Activated T-helper 1 cell treated with anti-CD3 and anti-CD28 coated beads, Interleukin-12 subunit alpha, Interleukin-12 subunit beta, Interleukin-2, Interleukin-4 antibody, amounts not matched to agents 30 ng/mL and 10 ng/mL and 1 ng/mL, durations not matched to agents 14 hours and 24 hours and 36 hours (primary cell): ENCODE data around the gene RAB43. TPM values are rescaled to one million over a fixed set of nuclear protein-coding genes. Genes with fewer than 3 reads are reported as not detected.
A peak's percentile ranks its signal among the peaks of the same experiment; 100 is the strongest.
"Not testable (repeated sequence)": the region's sequence is repeated elsewhere in the genome, so short reads cannot be mapped to it uniquely, and the experiment has no call there.

Experiments
- DNase-seq: peaks from one replicate; pipeline ENCODE4 v3.0.0; 2021; ENCODE audit warnings: low spot score
- H3K27ac Mint-ChIP-seq: one replicate; pipeline ENCODE4 v1.8.0; 2021; ENCODE audit warnings: mild to moderate bottlenecking, mixed read lengths
- H3K27me3 Mint-ChIP-seq: one replicate; pipeline ENCODE4 v1.8.0; 2022; ENCODE audit warnings: mild to moderate bottlenecking, moderate library complexity, mixed read lengths; ENCODE audit not compliant: insufficient read depth
- H3K36me3 Mint-ChIP-seq: one replicate; pipeline ENCODE4 v1.8.0; 2021; ENCODE audit warnings: low read depth, mixed read lengths
- H3K4me1 Mint-ChIP-seq: one replicate; pipeline ENCODE4 v1.8.0; 2021; ENCODE audit warnings: low read depth, mixed read lengths
- H3K4me3 Mint-ChIP-seq: one replicate; pipeline ENCODE4 v1.8.0; 2021; ENCODE audit warnings: mild to moderate bottlenecking, moderate library complexity, mixed read lengths
- H3K9me3 Mint-ChIP-seq: one replicate; pipeline ENCODE4 v1.8.0; 2021; ENCODE audit warnings: mixed read lengths
- intact Hi-C: fragments of 100-400 bp; cut with micrococcal nuclease; formaldehyde crosslinking; loops from one replicate; pipeline ENCODE4 v1.15.1; 2024
- total RNA-seq: library from RNA; stranded (reverse); gene quantifications from 2 replicates; pipeline ENCODE4 v1.2.3, GENCODE V29; 2022

The RAB43 gene
- total RNA-seq, 1 donor from 2014 or later = 46.8 TPM

DNA sequence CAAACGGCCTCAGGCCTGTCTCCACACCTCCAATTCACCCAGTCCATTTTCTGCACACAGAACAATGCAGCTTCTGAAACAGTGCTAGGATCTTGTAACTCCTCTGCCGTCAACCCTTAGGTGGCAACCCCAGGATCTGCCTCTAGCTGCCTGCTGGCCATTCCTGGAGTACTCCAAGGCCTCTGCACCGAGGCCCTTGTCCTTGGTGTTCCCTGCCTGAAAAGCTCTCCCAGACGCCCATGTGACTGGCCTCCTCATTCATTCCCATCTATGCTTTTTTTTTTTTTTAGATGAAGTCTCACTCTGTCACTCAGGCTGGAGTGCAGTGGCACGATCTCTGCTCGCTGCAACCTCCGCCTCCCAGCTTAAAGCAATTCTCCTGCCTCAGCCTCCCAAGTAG is 18.3 kb downstream of the RAB43 start:
- H3K36me3 Mint-ChIP-seq = peaks cover 19% of the 10 kb centered on the region
- no peaks in the 10 kb centered on the region for H3K27me3 Mint-ChIP-seq
- H3K9me3 Mint-ChIP-seq = no peaks in the 10 kb centered on the region
- DNase-seq = no peak
- H3K4me3 Mint-ChIP-seq = no peak overlapping the region
- intact Hi-C loops = loop anchor here (2.0 kb wide), 1 partner anchor 16 kb away; no protein-coding TSS in a partner anchor
- H3K4me1 Mint-ChIP-seq = peaks cover 31% of the 10 kb centered on the region
- H3K27ac Mint-ChIP-seq = no peak overlapping the region

DNA sequence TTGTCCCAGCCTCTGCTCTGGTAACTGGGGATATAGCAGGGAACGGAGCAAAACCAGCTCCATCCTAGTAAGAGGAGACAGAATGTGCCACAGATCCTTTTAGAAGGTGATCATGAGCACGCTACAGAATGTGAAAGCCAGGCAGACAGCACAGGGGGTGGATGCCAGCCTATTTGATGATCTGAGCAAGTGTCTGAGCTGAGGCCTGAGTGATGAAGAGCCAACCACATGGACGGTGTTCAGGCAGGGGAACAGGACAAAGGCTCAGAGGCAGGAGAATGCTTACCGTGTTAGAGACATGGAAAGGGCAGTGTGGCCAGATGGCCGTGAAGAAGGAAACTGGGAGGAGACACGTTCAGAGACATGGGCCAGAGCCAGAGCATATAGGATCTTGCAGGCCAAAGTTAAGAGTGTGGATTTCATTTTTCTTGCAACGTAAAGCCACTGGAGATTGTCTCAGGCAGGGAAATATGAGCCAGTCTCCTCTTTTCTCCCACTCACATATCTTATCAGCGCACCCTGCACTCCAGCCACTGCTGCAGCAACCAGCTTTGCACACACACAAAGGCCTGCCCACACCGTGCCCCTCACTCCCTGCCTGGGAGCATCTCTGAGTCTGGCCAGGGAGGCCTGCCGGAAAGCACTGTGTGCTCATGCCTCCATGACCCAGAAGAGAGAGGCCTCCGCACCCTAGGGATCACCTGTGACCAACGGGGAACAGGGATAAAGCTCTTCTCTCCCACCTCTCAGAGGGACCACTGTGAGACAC is 20.1 kb downstream of the RAB43 start:
- Mint-ChIP-seq H3K36me3 (peaks cover 20% of the 10 kb centered on the region), H3K9me3 (no peaks in the 10 kb centered on the region), H3K27me3 (no peaks in the 10 kb centered on the region), H3K4me3 (no peak overlapping the region), H3K27ac (peak overlapping the region; percentile 49), H3K4me1 (peaks cover 37% of the 10 kb centered on the region)
- no peak for DNase-seq
- intact Hi-C loops = loop anchor here (2.0 kb wide), 1 partner anchor 17 kb away; no protein-coding TSS in a partner anchor

DNA sequence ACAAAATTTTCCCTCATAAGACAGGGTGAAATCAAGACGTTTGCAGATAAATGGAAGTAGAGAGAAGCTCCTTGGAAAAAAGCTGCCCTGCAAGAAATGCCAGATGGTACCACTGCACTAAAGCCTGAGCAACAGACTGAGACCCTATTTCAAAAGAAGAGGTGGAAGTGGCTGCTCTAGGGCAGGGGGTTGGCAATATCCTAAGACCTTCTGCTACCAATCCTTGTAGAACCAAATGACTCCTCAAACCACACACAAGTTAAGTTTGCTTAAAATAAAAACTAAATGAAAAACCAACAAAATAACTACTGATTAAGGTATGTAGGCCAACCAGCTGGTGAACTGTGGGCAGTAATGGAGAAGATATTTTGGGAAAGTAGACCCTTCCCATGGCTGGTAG is 21.3 kb downstream of the RAB43 start:
- Mint-ChIP-seq H3K4me1 (peaks cover 42% of the 10 kb centered on the region), H3K27me3 (no peaks in the 10 kb centered on the region), H3K4me3 (no peak overlapping the region), H3K9me3 (no peaks in the 10 kb centered on the region), H3K27ac (peak overlapping the region; percentile 19), H3K36me3 (peaks cover 24% of the 10 kb centered on the region)
- DNase-seq = no peak
- intact Hi-C loops = no loop called here

DNA sequence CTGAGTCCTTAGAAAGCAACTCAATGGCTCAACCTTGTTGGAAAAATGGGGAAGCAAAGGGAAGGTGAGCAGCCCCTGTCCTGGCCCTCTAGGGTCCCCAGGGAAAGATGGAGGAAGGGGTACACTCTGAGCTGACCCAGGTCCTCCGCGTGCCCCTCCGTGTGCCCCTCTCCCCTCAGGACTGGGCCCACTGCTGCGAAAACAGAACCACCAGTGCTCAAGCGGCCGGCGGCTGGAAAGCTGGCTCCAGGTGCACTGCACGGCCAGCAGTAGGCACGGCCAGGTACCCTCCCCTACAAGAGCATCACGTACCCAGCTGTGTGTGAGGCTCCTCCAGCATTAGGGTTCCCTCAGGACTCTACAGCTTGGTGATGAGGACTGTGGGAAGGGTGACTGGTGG is 26.3 kb downstream of the RAB43 start:
- H3K27ac Mint-ChIP-seq = no peak overlapping the region
- intact Hi-C loops = no loop called here

DNA sequence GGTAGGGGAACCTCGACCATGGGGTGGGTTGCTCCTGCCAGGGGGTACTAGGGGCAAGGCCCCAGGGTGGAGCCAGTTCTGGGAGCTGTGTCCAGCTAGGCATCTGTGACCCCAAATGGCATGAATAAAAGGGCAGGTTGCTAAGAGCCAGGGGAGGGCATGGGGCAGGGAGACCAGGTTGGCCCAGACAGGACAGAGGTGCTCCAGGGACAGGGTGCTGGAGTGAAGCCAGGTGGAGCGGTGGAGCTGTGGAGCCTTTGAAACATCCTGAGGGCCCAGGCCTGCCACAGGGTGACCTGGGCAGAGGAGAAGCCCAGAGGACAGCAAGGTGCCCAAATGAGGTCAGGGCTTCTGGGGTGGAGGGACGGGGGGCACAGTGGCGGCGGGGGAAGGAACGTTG is 33.3 kb downstream of the RAB43 start:
- not testable (repeated sequence) for H3K4me3 Mint-ChIP-seq, DNase-seq

More for the DNA sequence above, 26.3 kb downstream of the RAB43 start:
- H3K36me3 Mint-ChIP-seq = peaks cover 16% of the 10 kb centered on the region
- H3K9me3 Mint-ChIP-seq = no peaks in the 10 kb centered on the region
- no peak overlapping the region for H3K4me3 Mint-ChIP-seq
- no peaks in the 10 kb centered on the region for H3K27me3 Mint-ChIP-seq
- DNase-seq = no peak
- peaks cover 23% of the 10 kb centered on the region for H3K4me1 Mint-ChIP-seq

DNA sequence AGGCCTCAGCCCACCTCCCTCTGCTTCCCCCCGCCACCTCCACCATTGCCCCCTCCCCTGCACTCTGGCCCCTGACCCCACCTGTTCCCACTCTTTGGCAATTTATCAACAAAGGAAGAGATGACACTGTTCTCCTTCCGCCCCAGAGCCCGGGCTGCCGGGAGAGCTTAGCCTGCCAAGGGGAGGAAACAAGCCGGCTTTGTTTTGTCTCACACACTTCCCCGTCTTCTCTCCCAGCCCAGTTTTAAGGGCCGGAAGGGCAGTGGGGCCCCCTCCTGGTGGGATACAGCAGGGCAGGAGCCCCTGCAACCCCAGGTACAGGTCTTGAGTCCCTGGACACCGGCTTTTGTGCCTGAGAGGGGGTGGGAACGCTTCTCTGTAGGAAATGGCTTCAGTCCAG is 33.7 kb downstream of the RAB43 start:
- intact Hi-C loops, H3K27ac Mint-ChIP-seq, H3K4me3 Mint-ChIP-seq, H3K4me1 Mint-ChIP-seq, DNase-seq, H3K9me3 Mint-ChIP-seq, H3K27me3 Mint-ChIP-seq, H3K36me3 Mint-ChIP-seq: not testable (repeated sequence)

More for the DNA sequence above, 33.3 kb downstream of the RAB43 start:
- H3K4me1 Mint-ChIP-seq, H3K27ac Mint-ChIP-seq, H3K36me3 Mint-ChIP-seq, intact Hi-C loops, H3K27me3 Mint-ChIP-seq, H3K9me3 Mint-ChIP-seq: not testable (repeated sequence)

DNA sequence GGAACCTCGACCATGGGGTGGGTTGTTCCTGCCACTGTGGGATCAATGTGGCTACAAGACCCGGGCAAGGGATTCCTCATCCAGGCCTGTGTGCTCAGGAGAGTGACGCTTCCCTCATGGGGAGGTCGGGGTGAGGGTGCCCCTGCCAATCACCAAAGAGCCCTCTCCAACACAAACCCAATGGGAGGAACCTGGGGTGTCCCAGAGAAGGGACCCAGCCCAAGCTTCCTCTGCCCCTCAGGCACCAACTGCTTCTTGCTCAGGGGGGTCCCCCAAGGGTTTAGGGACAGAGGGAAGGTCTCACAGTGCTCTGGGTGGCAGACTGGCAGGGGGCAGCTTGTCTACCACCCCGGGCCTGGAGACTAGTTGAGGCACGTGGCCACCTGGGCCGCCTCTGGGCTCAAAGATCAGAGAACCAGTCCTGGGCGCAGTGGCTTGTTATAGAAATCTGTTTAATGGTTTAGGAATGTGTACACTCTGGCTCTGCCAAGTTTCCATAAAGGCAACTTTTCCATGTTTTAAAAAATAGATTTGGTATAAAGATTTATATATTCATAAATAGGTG is 34.4 kb downstream of the RAB43 start:
- Mint-ChIP-seq H3K27ac (no peak overlapping the region), H3K4me1 (peaks cover under 1% of the 10 kb centered on the region), H3K27me3 (no peaks in the 10 kb centered on the region), H3K36me3 (peaks cover 3% of the 10 kb centered on the region), H3K4me3 (no peak overlapping the region), H3K9me3 (no peaks in the 10 kb centered on the region)
- no peak for DNase-seq
- intact Hi-C loops = no loop called here

DNA sequence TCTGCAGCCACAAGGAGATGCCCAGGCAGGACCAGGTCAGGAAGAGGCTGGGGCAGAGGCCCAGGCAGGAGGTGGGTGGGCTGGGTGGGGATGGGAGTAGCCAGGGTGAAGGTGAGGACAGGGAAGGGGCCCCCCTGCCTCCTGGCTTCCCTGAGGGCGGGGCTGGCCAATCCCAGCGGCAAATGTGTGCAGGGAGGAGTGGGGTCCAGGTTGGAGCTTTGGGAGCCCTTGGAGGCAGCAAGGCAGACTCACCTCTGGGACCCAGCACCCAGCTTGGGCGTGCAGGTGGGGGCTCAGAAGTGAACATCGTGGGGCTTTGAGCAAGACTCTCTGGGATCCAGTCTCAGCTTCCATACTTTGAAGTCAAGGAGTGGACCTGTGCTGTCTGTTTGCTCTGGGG is 35.8 kb downstream of the RAB43 start:
- no peak for DNase-seq
- Mint-ChIP-seq H3K27ac (no peak overlapping the region), H3K9me3 (no peaks in the 10 kb centered on the region), H3K36me3 (peaks cover 3% of the 10 kb centered on the region), H3K27me3 (no peaks in the 10 kb centered on the region), H3K4me3 (no peak overlapping the region), H3K4me1 (peaks cover 6% of the 10 kb centered on the region)
- intact Hi-C loops = no loop called here

DNA sequence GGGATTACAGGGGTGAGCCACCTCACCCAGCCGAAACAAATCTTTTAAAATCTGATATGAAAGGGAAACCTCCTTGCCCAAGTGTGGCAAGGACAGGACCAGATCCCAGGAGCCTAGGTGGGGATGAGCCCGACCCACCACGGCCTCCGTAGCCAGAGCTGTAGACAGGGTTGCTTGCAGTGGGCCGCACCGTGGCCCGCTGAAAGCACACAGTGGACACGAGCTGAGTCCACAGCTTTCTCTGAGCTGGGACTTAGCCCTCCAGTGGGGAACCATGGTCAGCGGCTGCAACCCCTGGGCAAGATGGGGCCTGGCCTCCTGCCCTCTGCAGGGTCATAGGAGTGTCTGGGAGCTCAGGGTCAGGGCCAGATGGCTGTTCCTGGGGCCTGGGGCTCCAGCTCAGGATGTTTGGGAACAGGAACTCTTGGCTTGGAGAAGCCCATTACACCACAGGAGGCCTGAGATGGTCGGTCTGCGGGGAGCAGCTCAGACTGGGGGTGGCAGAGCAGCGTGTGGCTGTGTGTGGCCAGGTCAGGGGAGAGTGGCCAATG is 36.4 kb downstream of the RAB43 start:
- Mint-ChIP-seq H3K27me3 (no peaks in the 10 kb centered on the region), H3K27ac (peak overlapping the region; percentile 71), H3K4me1 (peaks cover 6% of the 10 kb centered on the region), H3K9me3 (no peaks in the 10 kb centered on the region), H3K36me3 (peaks cover 3% of the 10 kb centered on the region), H3K4me3 (no peak overlapping the region)
- intact Hi-C loops = no loop called here
- DNase-seq = no peak

DNA sequence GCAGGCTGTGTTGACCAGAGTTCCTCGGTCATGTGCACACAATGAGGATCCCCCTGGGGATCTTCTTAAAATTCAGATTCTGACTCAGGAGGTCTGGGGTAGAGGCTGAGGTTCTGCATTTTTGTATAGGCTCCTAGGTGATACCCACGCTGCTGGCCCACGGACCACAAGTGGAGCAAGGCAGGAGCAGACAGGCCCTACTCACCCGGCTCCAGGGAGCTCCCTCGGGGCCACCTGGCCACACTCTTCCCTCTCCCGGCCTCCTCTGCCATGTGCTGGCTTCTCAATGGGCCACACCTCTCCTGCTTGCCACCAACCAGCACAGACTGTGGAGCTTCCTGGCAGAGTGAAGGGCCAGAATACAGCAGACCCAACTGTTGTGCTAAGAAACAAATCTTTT is 37.1 kb downstream of the RAB43 start:
- H3K4me3 Mint-ChIP-seq = no peak overlapping the region
- no peaks in the 10 kb centered on the region for H3K27me3 Mint-ChIP-seq
- no peaks in the 10 kb centered on the region for H3K9me3 Mint-ChIP-seq
- no peak overlapping the region for H3K27ac Mint-ChIP-seq
- no peak for DNase-seq
- peaks cover 3% of the 10 kb centered on the region for H3K36me3 Mint-ChIP-seq
- H3K4me1 Mint-ChIP-seq = peaks cover 6% of the 10 kb centered on the region
- intact Hi-C loops = no loop called here

DNA sequence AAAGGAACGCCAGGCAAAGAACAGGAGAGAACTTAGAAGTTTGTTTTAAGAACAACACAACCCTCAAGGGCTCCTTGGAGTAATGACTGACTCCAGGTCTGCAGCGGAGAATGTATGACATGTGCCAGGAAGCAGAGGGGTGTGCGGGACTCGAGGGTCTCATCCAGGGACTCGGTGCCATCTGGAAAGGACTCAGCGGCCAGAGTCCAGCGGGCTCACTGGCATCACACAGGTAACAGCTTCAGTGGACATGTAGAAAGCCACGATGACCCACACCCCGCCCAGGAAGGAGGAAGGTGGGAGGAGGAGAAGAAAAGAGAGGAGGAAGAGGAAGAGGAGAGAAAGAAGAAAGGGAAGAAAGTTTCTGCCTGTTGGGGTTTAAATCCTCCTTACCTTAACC is 39.6 kb downstream of the RAB43 start:
- intact Hi-C loops = no loop called here
- no peaks in the 10 kb centered on the region for H3K27me3 Mint-ChIP-seq
- H3K4me1 Mint-ChIP-seq = peaks cover 6% of the 10 kb centered on the region

DNA sequence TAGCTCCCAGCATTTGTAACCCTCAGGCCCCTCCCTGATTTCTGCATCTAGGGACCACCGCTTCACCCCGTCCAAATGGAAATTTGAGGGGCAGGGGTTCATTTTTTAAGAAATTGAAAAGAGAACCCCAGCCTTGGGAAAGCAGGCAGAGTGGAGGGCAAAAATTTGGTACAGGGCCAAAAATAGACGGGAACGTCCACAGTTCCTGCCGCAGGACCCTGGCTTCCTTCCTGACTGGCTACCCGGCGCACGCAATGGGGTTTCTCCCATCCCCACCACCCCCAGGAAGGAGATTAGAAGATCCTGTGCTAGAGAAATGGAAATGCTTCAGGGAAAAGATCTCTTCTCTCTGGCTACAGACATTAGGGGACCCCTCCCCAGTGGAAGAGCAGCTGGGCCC is 40.1 kb downstream of the RAB43 start:
- intact Hi-C loops = no loop called here
- Mint-ChIP-seq H3K9me3 (no peaks in the 10 kb centered on the region), H3K27me3 (no peaks in the 10 kb centered on the region), H3K36me3 (peaks cover 3% of the 10 kb centered on the region), H3K4me1 (peaks cover 6% of the 10 kb centered on the region), H3K4me3 (no peak overlapping the region), H3K27ac (no peak overlapping the region)
- DNase-seq = no peak

More for the DNA sequence above, 39.6 kb downstream of the RAB43 start:
- no peak overlapping the region for H3K27ac Mint-ChIP-seq
- no peaks in the 10 kb centered on the region for H3K9me3 Mint-ChIP-seq
- DNase-seq = no peak
- peaks cover 3% of the 10 kb centered on the region for H3K36me3 Mint-ChIP-seq
- no peak overlapping the region for H3K4me3 Mint-ChIP-seq

DNA sequence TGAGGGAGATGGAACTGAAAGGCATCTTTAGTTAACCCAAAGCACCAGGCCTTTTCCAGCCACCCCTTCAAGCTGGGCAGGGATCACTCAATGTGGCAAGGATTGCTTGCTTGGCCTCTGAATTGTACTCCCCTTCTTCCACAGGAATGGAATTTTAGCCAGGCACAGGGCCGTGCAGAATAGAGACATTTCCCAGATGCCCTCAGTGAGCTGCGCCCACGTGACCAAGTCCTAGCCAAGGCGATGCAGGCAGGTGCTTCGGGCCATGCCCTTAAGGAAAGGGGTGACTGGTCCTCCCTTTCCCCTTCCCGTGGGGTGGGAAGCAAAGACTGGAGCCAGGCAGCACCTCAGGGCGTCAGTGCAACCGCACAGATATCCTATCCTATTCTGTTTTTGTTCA is 43.1 kb downstream of the RAB43 start:
- H3K36me3 Mint-ChIP-seq = no peaks in the 10 kb centered on the region
- DNase-seq = no peak
- no peak overlapping the region for H3K27ac Mint-ChIP-seq
- H3K4me3 Mint-ChIP-seq = no peak overlapping the region
- H3K27me3 Mint-ChIP-seq = no peaks in the 10 kb centered on the region
- peaks cover 6% of the 10 kb centered on the region for H3K4me1 Mint-ChIP-seq
- H3K9me3 Mint-ChIP-seq = no peaks in the 10 kb centered on the region
- intact Hi-C loops = no loop called here
